Calu3 (cell line): ENCODE results near the gene MALRD1. TPM values are rescaled to one million over a fixed set of nuclear protein-coding genes. Genes with fewer than 3 reads are reported as not detected.

Source experiments
- BruUV-seq: library from RNA; stranded (reverse); fragments of 400-500 nt; replicated peaks from 2 replicates; lab custom pipeline; 2021; lab: Mats Ljungman, UMichigan
- CTCF ChIA-PET: fragments of 300-600 bp; sonication (Branson Sonifier 250); formaldehyde crosslinking; loops from one replicate; lab custom pipeline; 2022; ENCODE audit warnings: antibody characterized with exemption; lab: Charles Lee
- DNase-seq: peaks from one replicate; pipeline ENCODE4 v3.0.0; 2022
- H3K27ac Mint-ChIP-seq: one replicate; pipeline ENCODE4 v1.8.0; 2022; ENCODE audit warnings: mixed read lengths; ENCODE audit not compliant: unreplicated experiment
- H3K27me3 Mint-ChIP-seq: one replicate; pipeline ENCODE4 v1.8.0; 2022; ENCODE audit warnings: mixed read lengths; ENCODE audit not compliant: unreplicated experiment
- H3K36me3 Mint-ChIP-seq: one replicate; pipeline ENCODE4 v1.8.0; 2022; ENCODE audit warnings: mild to moderate bottlenecking, moderate library complexity, mixed read lengths; ENCODE audit not compliant: insufficient read depth, unreplicated experiment
- H3K4me1 Mint-ChIP-seq: one replicate; pipeline ENCODE4 v1.8.0; 2022; ENCODE audit warnings: mild to moderate bottlenecking, low read depth, mixed read lengths; ENCODE audit not compliant: unreplicated experiment
- H3K4me3 Mint-ChIP-seq: one replicate; pipeline ENCODE4 v1.8.0; 2022; ENCODE audit warnings: mild to moderate bottlenecking, low read depth, moderate library complexity, mixed read lengths; ENCODE audit not compliant: unreplicated experiment
- H3K9me3 Mint-ChIP-seq: one replicate; pipeline ENCODE4 v1.8.0; 2022; ENCODE audit warnings: low read depth, mixed read lengths; ENCODE audit not compliant: unreplicated experiment
- intact Hi-C: fragments of 100-400 bp; cut with micrococcal nuclease; formaldehyde crosslinking; loops from one replicate; pipeline ENCODE4 v1.10.0; 2022; ENCODE audit not compliant: unreplicated experiment
- total RNA-seq: library from RNA; stranded (reverse); gene quantifications from 2 replicates; pipeline ENCODE4 v1.2.3, GENCODE V29; 2022
- TF ChIP-seq, protein P1 (sequence below): fragments of 200-600 bp; IDR thresholded peaks from one replicate; pipeline ENCODE4 v1.8.0; 2022; ENCODE audit warnings: antibody characterized with exemption; ENCODE audit not compliant: unreplicated experiment

MALRD1 gene
- total RNA-seq, 1 experiment from 2014 or later = not detected

DNA sequence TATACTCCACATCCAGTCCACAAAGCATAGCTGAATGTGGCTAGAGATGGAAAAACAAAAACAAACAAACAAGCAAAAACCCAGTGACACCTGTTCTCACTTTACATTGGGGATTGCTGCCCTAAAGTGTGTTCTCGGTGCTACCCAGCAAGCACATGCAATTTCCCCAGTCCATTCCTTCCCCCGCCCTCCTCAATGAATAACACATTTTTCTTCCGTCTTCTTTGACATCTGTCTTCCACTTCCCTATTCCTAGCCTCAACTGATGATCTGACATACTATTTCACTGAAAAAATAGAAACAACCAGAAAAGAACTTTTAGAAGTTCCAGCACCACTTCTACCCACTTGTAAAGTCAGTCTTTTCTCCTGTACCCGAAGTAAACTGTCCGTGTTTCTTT is 147.1 kb downstream of the MALRD1 start:
- no peak overlapping the region for H3K4me3 Mint-ChIP-seq
- H3K27ac Mint-ChIP-seq = no peak overlapping the region
- BruUV-seq = no TSS peak
- CTCF ChIA-PET = no interaction called here
- no peaks in the 10 kb centered on the region for H3K36me3 Mint-ChIP-seq
- intact Hi-C loops = no loop called here
- H3K27me3 Mint-ChIP-seq = no peaks in the 10 kb centered on the region
- no peaks in the 10 kb centered on the region for H3K4me1 Mint-ChIP-seq
- TF ChIP-seq, protein P1, sequence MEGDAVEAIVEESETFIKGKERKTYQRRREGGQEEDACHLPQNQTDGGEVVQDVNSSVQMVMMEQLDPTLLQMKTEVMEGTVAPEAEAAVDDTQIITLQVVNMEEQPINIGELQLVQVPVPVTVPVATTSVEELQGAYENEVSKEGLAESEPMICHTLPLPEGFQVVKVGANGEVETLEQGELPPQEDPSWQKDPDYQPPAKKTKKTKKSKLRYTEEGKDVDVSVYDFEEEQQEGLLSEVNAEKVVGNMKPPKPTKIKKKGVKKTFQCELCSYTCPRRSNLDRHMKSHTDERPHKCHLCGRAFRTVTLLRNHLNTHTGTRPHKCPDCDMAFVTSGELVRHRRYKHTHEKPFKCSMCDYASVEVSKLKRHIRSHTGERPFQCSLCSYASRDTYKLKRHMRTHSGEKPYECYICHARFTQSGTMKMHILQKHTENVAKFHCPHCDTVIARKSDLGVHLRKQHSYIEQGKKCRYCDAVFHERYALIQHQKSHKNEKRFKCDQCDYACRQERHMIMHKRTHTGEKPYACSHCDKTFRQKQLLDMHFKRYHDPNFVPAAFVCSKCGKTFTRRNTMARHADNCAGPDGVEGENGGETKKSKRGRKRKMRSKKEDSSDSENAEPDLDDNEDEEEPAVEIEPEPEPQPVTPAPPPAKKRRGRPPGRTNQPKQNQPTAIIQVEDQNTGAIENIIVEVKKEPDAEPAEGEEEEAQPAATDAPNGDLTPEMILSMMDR = no peak
- no peak for DNase-seq
- H3K9me3 Mint-ChIP-seq = no peaks in the 10 kb centered on the region

DNA sequence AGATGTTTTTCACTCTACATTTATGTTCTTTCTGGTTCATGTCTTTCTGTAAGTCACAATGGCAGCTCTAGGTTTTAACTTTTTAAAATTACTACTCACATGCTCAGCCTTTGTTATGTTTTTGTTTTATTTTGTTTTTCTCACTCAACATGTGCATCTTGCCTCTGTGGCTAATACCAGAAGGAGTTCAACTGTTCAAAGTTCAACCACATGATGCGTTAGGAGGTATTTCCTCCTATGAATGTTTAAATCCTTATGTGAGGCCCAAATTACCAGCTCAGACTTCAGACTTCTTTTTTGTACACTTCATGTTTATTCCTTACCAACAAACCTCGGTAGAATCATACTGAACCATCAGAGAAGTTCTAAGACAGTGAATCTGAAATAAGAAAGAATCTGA is 151.6 kb downstream of the MALRD1 start:
- BruUV-seq = no TSS peak
- TF ChIP-seq, protein P1 = no peak
- intact Hi-C loops = no loop called here
- H3K4me3 Mint-ChIP-seq = no peak overlapping the region
- H3K36me3 Mint-ChIP-seq = no peaks in the 10 kb centered on the region
- CTCF ChIA-PET = interaction anchor here (1.1 kb wide), 1 partner anchor 9 kb away, joined by 4 read pairs; no protein-coding TSS in a partner anchor
- H3K27ac Mint-ChIP-seq = no peak overlapping the region
- no peaks in the 10 kb centered on the region for H3K4me1 Mint-ChIP-seq
- H3K27me3 Mint-ChIP-seq = no peaks in the 10 kb centered on the region
- peaks cover 2% of the 10 kb centered on the region for H3K9me3 Mint-ChIP-seq
- DNase-seq = no peak

DNA sequence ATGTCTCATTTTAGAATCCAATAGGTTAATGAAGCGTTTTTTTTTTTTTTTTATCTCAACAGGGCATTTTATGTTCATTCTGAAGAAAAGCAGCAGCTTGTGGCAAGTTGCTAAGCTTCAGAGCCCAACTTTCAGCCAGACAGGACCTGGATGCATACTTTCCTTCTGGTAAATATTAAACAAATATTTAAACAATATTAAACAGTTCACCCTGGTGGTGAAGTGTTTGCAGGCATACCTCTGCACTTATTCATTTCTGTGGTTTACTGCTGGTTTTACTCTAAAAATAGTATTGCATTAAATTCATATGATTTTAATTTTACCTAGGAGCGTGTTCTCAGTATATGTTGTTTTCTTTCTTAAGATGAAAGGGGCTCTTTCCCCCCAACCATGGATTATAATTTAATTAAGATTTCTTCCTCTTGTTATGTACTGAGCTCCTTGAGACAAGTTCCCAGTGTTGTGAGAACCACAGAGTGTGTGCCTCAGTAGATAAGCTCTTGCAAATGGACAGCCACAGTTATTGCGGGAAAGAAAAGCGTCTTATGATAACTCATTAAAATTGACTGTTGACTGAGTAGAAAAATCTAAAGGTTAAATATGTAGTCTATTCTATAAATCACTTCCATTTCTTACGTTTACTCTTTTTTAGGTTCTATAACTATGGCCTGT is 155.8 kb downstream of the MALRD1 start:
- no peaks in the 10 kb centered on the region for H3K36me3 Mint-ChIP-seq
- DNase-seq = no peak
- peaks cover 4% of the 10 kb centered on the region for H3K9me3 Mint-ChIP-seq
- TF ChIP-seq, protein P1 = no peak
- CTCF ChIA-PET = interaction anchor here (0.7 kb wide), 1 partner anchor 108 kb away, joined by 3 read pairs; no protein-coding TSS in a partner anchor
- no peak overlapping the region for H3K27ac Mint-ChIP-seq
- no peak overlapping the region for H3K4me3 Mint-ChIP-seq
- intact Hi-C loops = no loop called here
- no TSS peak for BruUV-seq
- no peaks in the 10 kb centered on the region for H3K4me1 Mint-ChIP-seq
- H3K27me3 Mint-ChIP-seq = no peaks in the 10 kb centered on the region

DNA sequence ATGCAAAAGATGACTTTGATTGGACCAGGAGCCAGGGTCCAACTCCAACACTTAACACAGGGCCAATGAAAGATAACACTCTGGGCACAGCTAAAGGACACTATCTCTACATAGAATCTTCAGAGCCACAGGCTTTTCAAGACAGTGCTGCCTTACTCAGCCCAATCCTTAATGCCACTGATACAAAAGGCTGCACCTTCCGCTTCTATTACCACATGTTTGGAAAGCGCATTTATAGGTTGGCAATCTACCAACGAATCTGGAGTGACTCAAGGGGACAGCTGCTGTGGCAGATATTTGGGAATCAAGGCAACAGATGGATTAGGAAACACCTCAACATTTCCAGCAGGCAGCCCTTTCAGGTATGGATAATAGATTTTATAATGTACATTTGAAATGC is 160.7 kb downstream of the MALRD1 start:
- TF ChIP-seq, protein P1 = no peak
- DNase-seq = no peak
- Mint-ChIP-seq H3K9me3 (peaks cover 5% of the 10 kb centered on the region), H3K36me3 (no peaks in the 10 kb centered on the region), H3K4me3 (no peak overlapping the region), H3K27me3 (no peaks in the 10 kb centered on the region), H3K27ac (no peak overlapping the region), H3K4me1 (no peaks in the 10 kb centered on the region)
- CTCF ChIA-PET = no interaction called here
- no TSS peak for BruUV-seq
- intact Hi-C loops = no loop called here
